ENCODE results near the gene CARS2.
"Not testable (repeated sequence)": the region's sequence is repeated elsewhere in the genome, so short reads cannot be mapped to it uniquely, and the experiment has no call there.

CARS2 gene

DNA sequence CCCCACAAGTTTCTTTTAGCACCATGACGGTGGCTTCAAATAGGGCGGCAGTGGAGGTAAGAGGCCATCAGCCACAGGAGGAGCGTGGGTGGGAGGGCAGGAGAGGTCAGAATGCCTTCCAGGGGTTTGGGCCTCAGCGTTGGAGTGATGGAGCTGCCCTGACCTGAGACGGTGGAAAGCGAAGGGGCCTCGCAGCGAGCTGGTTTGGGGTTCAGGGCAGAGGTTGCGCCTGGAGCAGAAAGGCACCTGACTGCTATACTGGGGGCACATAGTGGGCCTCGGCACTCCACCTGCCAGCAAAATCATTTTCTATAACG is 91.0 kb downstream of the CARS2 start:
- no peak for DNase-seq

DNA sequence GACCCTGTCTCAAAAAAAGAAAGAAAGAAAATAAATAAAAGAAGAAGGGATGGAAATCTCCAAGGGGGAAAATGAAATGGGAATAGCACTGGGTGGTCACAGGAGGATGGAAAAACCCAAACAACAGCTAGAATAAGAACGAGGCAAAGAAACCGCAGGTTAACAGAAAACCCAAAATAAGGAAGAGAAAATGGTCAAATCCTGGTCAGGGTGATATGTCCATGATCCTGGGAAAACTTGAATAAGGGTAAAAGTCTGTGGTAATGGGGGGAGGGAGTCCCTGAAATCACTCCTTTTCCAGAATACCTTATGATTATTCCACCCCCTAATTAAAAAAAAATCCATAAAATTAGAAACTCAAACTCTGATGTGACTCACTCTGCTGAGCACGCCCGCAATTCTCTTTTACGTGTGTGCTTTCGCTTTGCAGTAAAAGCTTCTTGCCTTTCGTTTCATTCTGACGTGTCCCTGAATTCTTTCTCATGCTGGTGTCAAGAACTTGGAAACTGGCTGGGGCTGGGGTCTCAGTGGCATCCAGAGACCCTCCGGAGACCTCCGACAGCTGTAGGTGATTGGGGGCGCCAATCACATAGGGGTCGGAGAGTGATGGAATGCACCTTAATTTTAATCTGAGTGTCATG is 94.8 kb downstream of the CARS2 start:
- DNase-seq, result no peak

DNA sequence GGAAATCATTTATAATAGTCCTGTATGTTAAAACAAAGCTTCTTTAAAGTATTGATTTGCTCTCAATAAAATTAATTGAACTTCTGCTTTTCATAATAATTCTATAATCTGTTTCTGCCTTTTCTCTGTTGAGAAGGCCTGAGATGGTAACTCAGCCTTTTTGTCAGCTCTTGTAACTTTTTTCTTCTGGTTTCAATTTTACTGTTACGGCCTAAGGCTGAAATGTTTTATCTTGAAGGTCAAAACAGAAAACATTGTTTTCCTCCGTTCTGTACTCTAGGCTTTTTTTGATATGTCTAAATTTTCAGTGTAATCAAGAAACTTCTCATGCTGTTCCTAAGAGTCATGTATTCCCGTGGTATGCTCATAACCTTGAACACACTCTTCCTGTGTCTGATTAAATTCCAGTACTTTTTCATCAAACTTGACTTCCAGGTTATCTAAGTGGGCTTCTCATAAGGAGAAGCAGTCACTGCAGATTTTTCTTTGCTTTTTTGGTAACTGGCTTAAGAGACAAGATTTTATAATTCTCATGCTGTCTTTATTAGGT is 98.2 kb downstream of the CARS2 start:
- no peak for DNase-seq

DNA sequence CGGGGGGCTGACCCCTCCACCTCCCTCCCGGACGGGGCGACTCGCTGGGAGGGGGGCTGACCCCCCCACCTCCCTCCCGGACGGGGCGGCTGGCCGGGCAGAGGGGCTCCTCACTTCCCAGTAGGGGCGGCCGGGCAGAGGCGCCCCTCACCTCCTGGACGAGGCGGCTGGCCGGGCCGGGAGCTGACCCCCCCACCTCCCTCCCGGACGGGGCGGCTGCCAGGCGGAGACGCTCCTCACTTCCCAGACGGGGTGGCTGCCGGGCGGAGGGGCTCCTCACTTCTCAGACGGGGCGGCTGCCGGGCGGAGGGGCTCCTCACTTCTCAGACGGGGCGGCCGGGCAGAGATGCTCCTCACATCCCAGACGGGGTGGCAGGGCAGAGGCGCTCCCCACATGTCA is 99.6 kb downstream of the CARS2 start:
- DNase-seq, result not testable (repeated sequence)

DNA sequence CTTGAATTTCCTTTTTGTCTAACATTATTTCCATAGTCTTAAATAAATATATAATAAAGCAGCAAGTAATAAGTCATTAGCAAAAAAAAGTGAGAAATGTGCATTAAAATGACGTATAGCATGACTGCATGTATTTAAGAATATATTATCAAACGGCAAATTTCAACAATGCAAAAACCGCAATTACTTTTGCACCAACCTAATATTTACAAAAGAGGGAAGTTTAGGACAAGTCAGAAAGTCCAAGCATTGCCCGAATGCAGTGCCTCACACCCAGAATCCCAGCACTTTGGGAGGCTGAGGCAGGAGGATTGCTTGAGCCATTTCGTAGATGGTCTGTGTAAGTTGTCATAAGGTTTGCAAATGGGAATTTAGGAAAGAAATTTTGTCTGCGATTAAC is 100.8 kb downstream of the CARS2 start:
- no peak for DNase-seq

DNA sequence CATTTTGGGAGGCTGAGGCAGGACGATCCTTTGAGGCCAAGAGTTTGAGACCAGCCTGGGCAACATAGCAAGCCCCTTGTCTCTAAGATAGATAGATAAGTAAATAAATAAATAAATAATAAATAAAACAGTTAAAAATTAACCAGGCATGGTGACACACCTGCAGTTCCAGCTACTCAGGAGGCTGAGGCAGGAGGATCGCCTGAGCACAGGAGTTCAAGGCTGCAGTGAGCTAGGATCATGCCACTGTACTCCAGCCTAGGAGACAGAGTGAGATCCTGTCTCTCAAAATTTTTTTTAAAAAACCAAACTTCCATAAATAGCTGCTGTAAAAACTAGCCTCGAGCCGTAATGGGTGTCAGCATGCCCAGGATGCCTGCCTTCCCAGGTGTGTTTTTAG is 104.9 kb downstream of the CARS2 start:
- no peak for DNase-seq

DNA sequence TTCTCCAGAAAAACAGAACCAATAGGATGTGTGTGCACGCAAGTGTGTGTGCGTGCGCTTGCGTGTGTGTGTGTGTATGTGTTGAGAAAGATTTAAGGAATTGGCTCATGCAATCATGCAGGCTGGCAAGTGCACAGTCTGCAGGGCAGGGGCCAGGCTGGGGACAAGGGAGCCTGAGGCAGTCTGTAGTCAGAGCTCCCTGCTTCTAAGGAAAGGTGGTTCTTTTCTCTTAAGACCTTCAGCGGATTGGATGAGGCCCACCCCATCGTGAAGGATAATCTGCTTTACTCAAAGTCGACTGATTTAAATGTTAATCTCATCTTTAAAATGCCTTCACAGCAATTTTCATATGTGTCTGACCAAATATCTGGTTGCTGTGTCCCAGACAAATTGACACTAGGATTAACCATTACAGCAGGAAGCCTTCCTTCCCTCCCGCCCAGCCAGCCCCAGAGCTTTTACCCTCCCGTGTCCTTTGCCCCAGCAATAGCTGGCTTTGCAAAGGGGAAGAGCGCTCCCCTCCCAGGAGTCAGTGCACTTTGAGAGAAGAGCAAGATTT is 105.6 kb downstream of the CARS2 start:
- no peak for DNase-seq

DNA sequence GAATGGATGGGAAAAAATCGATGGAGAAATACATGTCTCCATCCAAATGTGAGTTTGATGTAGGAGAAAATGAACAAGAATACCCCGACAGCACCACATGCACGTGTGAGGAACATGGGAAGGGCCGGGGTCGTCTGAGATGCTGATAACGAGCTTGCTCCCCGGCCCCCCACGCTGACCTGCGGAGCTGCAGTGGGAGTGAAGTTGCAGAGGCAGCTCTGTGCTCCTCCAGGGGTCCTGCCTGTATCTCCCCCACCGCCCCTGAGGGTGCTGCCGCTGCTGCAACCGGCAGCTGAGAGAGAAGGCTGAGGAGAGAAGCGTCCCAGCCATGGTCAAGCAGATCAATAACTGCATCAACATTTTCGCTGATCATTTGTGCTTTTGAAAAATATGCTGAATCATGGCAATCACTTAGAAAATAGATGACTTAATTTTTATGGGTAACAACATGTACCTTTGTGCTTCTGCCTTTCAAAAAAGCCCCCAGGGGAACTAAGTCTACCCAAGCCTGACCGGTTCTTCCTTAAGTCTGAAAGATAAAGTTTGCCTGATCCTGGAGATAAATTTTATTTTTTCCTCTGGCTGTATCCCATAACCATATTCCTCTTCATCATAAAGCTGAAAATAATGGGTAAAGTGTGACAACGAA is 108.8 kb downstream of the CARS2 start:
- no peak for DNase-seq

DNA sequence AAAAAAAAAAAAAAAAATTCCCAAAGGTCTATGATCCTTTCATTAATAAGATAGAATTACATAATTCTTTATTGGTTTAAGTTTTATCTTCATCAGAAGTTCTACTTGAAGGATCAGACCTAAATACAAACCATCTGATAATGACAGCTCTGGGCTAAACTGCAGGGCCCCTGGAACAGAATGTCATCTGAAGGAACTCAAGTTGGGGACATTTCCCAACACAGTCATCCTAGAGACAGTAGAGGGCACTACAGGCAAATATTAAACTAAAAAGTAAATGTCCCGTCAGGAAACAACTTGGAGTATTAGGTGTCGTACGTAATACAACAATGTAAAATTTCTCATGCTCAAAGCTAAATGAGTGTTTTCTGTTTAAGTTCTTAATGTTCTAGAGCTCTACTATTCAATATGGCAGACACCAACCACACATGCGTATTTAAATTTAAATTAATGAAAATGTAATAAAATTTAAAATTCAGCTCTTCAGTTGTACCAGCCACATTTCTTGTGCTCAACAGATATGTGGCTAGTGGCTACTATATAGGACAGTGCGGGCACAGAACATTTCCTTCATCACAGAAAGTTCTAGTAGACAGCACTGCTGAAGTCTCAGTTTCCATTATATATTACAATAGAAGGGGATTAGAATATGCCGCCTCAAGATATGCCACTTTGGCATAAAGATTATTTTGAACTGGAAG is 112.3 kb downstream of the CARS2 start:
- no peak for DNase-seq

DNA sequence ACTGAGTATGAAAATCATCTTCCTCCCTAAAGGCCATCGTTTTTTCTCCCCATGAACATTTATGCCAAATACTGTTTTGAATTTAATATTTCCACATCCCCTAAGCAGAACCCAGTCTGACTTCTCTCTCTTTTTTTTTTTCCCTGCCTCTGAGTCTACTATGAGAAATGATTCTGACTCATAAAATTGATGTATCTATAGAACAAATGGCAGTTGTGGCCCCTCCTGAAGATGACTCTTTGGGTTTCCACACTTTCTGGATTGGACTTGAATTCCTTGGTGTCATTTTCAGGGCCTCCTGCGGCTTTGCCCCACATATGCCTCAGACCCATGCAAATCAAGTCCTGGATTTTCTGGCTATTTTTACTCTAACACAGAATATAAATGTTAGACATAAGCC is 113.3 kb downstream of the CARS2 start:
- DNase-seq, result no peak

Data from activated CD8-positive, alpha-beta memory T cell treated with anti-CD3 and anti-CD28 coated beads, Interleukin-2, amount 50 U/mL, for 48 hours (primary cell).